Right lobe of liver (tissue), 6 donors: ENCODE measurements around the gene ARHGEF10L. TPM values are rescaled to one million over a fixed set of nuclear protein-coding genes. Genes with fewer than 3 reads are reported as not detected.
A peak's percentile ranks its signal among the peaks of the same experiment; 100 is the strongest.

Experiments used
- ATAC-seq, 4 donors: fragments of 200-7000 bp; cut with Tn5 transposase; one replicate each; pipeline ENCODE4 v1.9.1; 2020; ENCODE audit warnings: mild to moderate bottlenecking in 4 of 4, moderate library complexity in 4 of 4
- DNase-seq, 3 donors: peaks; one replicate each; pipeline ENCODE4 v3.0.0-alpha.2; 2020
- H3K27ac ChIP-seq, 3 donors: fragments of 200-600 bp; one replicate each; pipeline ENCODE4 v1.8.0; 2022
- H3K27me3 ChIP-seq, 2 donors: fragments of 200-600 bp; one replicate each; pipeline ENCODE4 v1.8.0; 2022
- H3K36me3 ChIP-seq, 4 donors: fragments of 200-600 bp; sonication (generic) in 1 of 4; one replicate each; pipeline versions ENCODE4 v1.5.1 to v1.8.0; 2017 to 2022; ENCODE audit warnings: control low read depth in 1 of 4
- H3K4me1 ChIP-seq, 4 donors: fragments of 200-600 bp; sonication (generic) in 1 of 4; one replicate each; pipeline versions ENCODE4 v1.5.1 to v1.8.0; 2017 to 2022; ENCODE audit warnings: control low read depth in 1 of 4
- H3K4me3 ChIP-seq, 3 donors: fragments of 200-600 bp; one replicate each; pipeline ENCODE4 v1.8.0; 2022
- H3K9me3 ChIP-seq, 4 donors: fragments of 200-600 bp; sonication (generic) in 1 of 4; one replicate each; pipeline versions ENCODE4 v1.5.1 to v1.8.0; 2017 to 2022; ENCODE audit warnings: control low read depth in 1 of 4
- POLR2A ChIP-seq: fragments of 450-650 bp; IDR thresholded peaks from one replicate; pipeline ENCODE4 v1.6.1; 2017; ENCODE audit warnings: antibody characterized with exemption, mild to moderate bottlenecking
- WGBS: methylation state at CpG from one replicate; pipeline ENCODE4 v1.1.6; 2018; ENCODE audit warnings: low coverage, low lambda C conversion rate; ENCODE audit not compliant: insufficient coverage; ENCODE audit errors: missing lambda C conversion rate; 5-methylcytosine and 5-hydroxymethylcytosine counted together
- intact Hi-C, 2 donors: fragments of 100-400 bp; cut with DNase I; formaldehyde crosslinking; loops; one replicate each; pipeline versions ENCODE4 v1.11.2 to v1.14.1; 2022
- total RNA-seq, 6 experiments: library from RNA; depleted of rRNA in 2 of 6; stranded (reverse); fragments of >200 nt in 2 of 6; fragmentation: NEBNext Ultra II Directional in 3 of 6; extraction: Animal tissue kit (Norgen Biotek cat#: 25700) in 3 of 6; gene quantifications; one replicate each; pipeline versions ENCODE4 v1.1.0 to v1.2.4, GENCODE V29; 2016 to 2023
- TF ChIP-seq, protein P1 (sequence below), 4 donors: fragments of 200-600 bp in 3 of 4; fragments of 450-650 bp in 1 of 4; IDR thresholded peaks; one replicate each; pipeline versions ENCODE4 v1.5.1 to v1.8.0; 2016 to 2022; ENCODE audit warnings: antibody characterized with exemption in 4 of 4, mild to moderate bottlenecking in 2 of 4
- donor health status: DM: no; HTN: yes; CAD: no.
- donor health status: DM: no; HTN: no; CAD: no.
- donor health status: DM: no; HTN: no; CAD: no.
- donor health status: DM: no; HTN: yes; CAD: no.
- donor health status: DM: no; HTN: yes; CAD: no.

Gene ARHGEF10L
- total RNA-seq, 6 experiments from 2014 or later, result 59.7 to 124 (median 87.4) TPM

DNA sequence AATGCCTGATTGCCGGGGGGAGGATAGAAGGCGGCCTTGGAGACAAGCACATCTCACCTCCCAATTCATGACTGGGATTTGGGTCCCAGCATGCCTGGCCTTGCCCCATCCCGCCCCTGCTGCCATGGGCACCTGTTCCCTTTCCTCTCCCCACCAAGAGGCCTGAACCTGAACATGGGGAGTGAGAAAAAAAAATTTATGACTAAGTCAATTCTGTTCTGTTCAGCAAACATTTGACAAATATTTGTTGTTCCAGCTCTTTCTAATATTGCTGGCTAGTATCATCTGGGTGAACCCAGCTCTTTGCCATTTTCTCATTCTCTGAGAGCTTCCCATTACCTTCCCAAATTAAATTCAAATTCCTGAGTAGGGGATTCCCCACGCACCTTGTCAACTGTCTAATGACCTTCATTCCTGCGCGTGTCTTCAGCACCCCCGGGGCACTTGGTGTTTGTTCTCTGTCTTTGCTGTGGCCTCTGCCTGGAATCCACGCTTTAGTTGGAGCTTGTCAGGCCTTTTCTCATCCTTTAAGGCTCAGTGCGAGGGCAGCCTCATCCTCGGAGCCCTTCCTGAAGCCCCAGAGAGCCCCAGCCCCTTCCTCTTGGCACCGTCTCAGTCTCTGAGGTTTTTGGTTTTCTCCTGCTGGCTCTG lies 42.8 kb downstream of the ARHGEF10L start:
- peak overlapping the region; percentile 61 to 95 (median 87) for H3K27ac ChIP-seq
- peak overlapping the region; percentile 50 to 92 (median 85) for H3K4me3 ChIP-seq
- DNase-seq (no peak), ATAC-seq (peak; percentile 3 to 26 (median 16))
- H3K36me3 ChIP-seq, result peaks cover 0 to 19% (median 3%) of the 10 kb centered on the region in 4 donors
- TF ChIP-seq POLR2A, result no peak
- intact Hi-C loops, result no loop called here
- no peaks in the 10 kb centered on the region for H3K9me3 ChIP-seq
- H3K4me1 ChIP-seq, result peaks cover 0 to 73% (median 36%) of the 10 kb centered on the region in 4 donors
- no peaks in the 10 kb centered on the region for H3K27me3 ChIP-seq
- 23% methylated on average over 8 of the region's 11 CpGs for WGBS

DNA sequence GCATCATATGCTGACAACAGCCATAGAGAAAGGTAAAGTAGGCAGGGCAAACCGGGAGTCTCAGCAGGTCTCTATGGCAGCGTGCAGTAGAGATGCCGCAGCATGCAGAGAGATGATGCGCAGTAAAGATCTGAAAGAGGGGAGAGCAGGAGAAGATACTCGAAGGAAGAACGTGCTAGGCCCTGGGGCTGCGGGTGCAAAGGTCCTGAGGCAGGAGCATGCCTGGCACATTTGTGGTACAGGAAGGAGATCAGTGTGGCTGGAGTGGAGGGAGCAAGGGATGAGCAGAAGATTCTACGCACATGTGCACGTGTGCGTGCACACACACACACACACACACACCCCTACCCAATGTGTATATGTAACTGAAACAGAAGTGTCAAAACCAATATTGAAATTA lies 45.0 kb downstream of the ARHGEF10L start:
- H3K27ac ChIP-seq, result peak overlapping the region in 1 of 3 donors; percentile 95
- ATAC-seq (no peak), DNase-seq (no peak)
- H3K27me3 ChIP-seq, result no peaks in the 10 kb centered on the region
- TF ChIP-seq POLR2A, result no peak
- TF ChIP-seq, protein P1, sequence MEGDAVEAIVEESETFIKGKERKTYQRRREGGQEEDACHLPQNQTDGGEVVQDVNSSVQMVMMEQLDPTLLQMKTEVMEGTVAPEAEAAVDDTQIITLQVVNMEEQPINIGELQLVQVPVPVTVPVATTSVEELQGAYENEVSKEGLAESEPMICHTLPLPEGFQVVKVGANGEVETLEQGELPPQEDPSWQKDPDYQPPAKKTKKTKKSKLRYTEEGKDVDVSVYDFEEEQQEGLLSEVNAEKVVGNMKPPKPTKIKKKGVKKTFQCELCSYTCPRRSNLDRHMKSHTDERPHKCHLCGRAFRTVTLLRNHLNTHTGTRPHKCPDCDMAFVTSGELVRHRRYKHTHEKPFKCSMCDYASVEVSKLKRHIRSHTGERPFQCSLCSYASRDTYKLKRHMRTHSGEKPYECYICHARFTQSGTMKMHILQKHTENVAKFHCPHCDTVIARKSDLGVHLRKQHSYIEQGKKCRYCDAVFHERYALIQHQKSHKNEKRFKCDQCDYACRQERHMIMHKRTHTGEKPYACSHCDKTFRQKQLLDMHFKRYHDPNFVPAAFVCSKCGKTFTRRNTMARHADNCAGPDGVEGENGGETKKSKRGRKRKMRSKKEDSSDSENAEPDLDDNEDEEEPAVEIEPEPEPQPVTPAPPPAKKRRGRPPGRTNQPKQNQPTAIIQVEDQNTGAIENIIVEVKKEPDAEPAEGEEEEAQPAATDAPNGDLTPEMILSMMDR (IDR thresholded peaks at IDR 0.05), result no peak
- H3K9me3 ChIP-seq, result no peaks in the 10 kb centered on the region
- peaks cover 0 to 69% (median 34%) of the 10 kb centered on the region in 4 donors for H3K4me1 ChIP-seq
- peaks cover 0 to 19% (median 6%) of the 10 kb centered on the region in 4 donors for H3K36me3 ChIP-seq
- 82% methylated on average over 10 of the region's 10 CpGs for WGBS
- no peak overlapping the region for H3K4me3 ChIP-seq
- intact Hi-C loops, result no loop called here

DNA sequence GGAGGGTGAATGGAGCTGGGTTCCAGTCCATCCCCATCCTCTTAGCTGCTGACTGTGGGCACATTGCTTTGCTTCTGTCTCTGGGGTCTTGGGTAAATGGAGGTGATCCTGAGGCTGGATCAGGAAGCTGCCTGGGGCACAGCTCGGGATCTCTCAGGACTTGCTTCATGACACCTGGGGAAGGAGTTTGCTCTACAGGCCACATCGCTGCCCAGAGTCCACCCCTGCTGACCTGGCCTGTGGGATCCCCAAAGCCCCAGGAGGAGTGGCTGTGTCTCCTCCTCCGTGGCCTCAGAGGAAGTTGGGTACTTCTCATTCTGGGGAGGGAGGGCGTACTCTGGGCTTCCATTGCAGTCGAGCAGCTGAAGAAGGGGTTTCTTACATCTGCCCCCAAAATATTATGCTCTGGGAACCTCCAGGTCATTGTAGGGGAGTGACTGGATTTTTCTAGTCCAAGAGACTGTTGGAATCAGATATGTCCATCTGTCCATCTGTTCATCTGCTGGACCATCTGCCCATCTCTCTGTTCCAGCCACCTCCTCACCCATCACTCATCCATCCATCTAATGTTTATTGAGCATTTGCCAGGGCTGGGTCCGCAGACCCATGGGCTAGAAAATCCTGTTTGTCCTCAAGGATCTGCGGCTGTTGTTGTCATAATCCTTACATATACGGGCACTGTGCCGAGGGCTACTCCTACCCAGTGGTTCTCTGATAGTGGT lies 45.9 kb downstream of the ARHGEF10L start:
- H3K9me3 ChIP-seq, result no peaks in the 10 kb centered on the region
- ATAC-seq (no peak), DNase-seq (no peak)
- TF ChIP-seq POLR2A, result no peak
- TF ChIP-seq, protein P1 (IDR thresholded peaks at IDR 0.05), result no peak
- H3K4me3 ChIP-seq, result no peak overlapping the region
- intact Hi-C loops, result no loop called here
- H3K27me3 ChIP-seq, result no peaks in the 10 kb centered on the region
- H3K36me3 ChIP-seq, result peaks cover 0 to 25% (median 11%) of the 10 kb centered on the region in 4 donors
- H3K4me1 ChIP-seq, result peaks cover 0 to 73% (median 35%) of the 10 kb centered on the region in 4 donors
- peak overlapping the region in 2 of 3 donors; percentile 21 to 79 for H3K27ac ChIP-seq
- WGBS, result 82% methylated on average over 4 of the region's 9 CpGs

DNA sequence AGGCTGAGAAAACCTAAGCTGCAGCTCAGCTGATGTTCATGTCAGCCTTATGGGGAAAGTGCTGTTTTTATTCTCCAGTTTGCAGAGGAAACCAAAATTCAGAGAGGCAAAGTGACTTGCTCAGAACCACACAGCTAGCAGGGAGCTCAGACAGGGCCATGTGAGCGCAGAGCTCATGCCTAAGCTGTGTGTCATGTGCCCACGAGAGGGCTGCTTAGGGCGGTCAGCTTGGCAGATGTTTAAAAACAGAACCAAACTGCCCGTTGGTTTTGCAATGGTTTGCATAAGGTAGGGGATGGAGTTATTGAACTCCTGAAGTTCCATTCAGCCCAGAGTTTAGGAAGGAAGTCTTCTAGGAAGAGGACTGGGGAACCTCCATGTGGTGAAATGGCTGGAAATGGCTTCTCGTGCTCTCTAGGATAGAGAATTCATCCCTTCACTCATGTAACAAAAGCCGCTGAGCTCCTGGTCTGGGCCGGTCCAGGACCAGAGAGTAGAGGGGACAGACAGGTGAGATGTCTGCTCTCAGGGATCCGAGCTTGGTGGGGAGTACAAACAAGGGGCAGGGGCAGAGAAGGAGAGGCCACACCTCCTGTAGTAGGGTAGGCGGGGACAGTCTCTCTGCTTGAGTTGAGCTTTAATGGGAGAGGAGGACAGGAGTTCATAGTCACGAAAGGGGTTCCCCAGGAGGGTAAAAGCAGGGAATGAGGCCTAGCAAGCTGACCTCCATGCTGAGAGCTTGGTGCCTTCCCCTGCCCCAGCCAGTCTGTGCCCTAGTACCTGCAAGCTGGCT lies 46.9 kb downstream of the ARHGEF10L start:
- no peak for TF ChIP-seq POLR2A
- TF ChIP-seq, protein P1 (IDR thresholded peaks at IDR 0.05), result no peak
- intact Hi-C loops, result no loop called here
- H3K4me1 ChIP-seq, result peaks cover 0 to 83% (median 37%) of the 10 kb centered on the region in 4 donors
- DNase-seq (peak in 2 of 3 donors; percentile 84 to 86), ATAC-seq (peak; percentile 21 to 35 (median 29))
- H3K4me3 ChIP-seq, result no peak overlapping the region
- peaks cover 0 to 28% (median 13%) of the 10 kb centered on the region in 4 donors for H3K36me3 ChIP-seq
- H3K27ac ChIP-seq, result peak overlapping the region in 2 of 3 donors; percentile 21 to 79
- H3K27me3 ChIP-seq, result no peaks in the 10 kb centered on the region
- no peaks in the 10 kb centered on the region for H3K9me3 ChIP-seq
- 30% methylated on average over 6 of the region's 10 CpGs for WGBS
